ENCODE measurements around the gene NR5A1. TPM values are rescaled to one million over a fixed set of nuclear protein-coding genes. Genes with fewer than 3 reads are reported as not detected.

Gene NR5A1
- total RNA-seq, 1 donor from 2014 or later, result not detected

- Histone ChIP-seq H3K27me3 (ENCODE audit: low read depth) (peaks cover 41% of the 10 kb centered on the region), H3K4me1 (peaks cover 7% of the 10 kb centered on the region), H3K4me3 (no peak overlapping the region), H3K27ac (replicated peaks) (no peak overlapping the region), H3K36me3 (no peaks in the 10 kb centered on the region), H3K9me3 (replicated peaks) (peaks cover 8% of the 10 kb centered on the region)
- no peak for DNase-seq
- TF ChIP-seq CTCF (IDR thresholded peaks at IDR 0.05; ENCODE audit: borderline replicate concordance), result no peak
- intact Hi-C loops (cut with micrococcal nuclease), result no loop called here
These were observed 64.4 kb downstream of the NR5A1 start for GRCh38 chr9:124442826-124443225.

GRCh38 chr9:124442379-124442778 is 64.8 kb downstream of the NR5A1 start:
- TF ChIP-seq CTCF (IDR thresholded peaks at IDR 0.05; ENCODE audit: borderline replicate concordance), result no peak
- H3K27me3 ChIP-seq (ENCODE audit: low read depth), result peaks cover 39% of the 10 kb centered on the region
- intact Hi-C loops (cut with micrococcal nuclease), result no loop called here
- no peak overlapping the region for H3K27ac ChIP-seq (replicated peaks)
- peaks cover 3% of the 10 kb centered on the region for H3K4me1 ChIP-seq
- peaks cover 8% of the 10 kb centered on the region for H3K9me3 ChIP-seq (replicated peaks)
- DNase-seq, result no peak
- H3K4me3 ChIP-seq, result no peak overlapping the region
- no peaks in the 10 kb centered on the region for H3K36me3 ChIP-seq

GRCh38 chr9:124441291-124441690 is 65.9 kb downstream of the NR5A1 start:
- intact Hi-C loops (cut with micrococcal nuclease), result no loop called here
- H3K27ac ChIP-seq (replicated peaks), result no peak overlapping the region
- DNase-seq, result no peak

GRCh38 chr9:124440786-124441185 is 66.4 kb downstream of the NR5A1 start:
- Histone ChIP-seq H3K4me1 (no peaks in the 10 kb centered on the region), H3K36me3 (no peaks in the 10 kb centered on the region), H3K27ac (replicated peaks) (no peak overlapping the region), H3K4me3 (no peak overlapping the region), H3K27me3 (ENCODE audit: low read depth) (peaks cover 44% of the 10 kb centered on the region), H3K9me3 (replicated peaks) (peaks cover 8% of the 10 kb centered on the region)
- DNase-seq, result no peak
- intact Hi-C loops (cut with micrococcal nuclease), result no loop called here
- no peak for TF ChIP-seq CTCF (IDR thresholded peaks at IDR 0.05; ENCODE audit: borderline replicate concordance)

More at GRCh38 chr9:124441291-124441690, 65.9 kb downstream of the NR5A1 start:
- TF ChIP-seq CTCF (IDR thresholded peaks at IDR 0.05; ENCODE audit: borderline replicate concordance), result no peak
- Histone ChIP-seq H3K4me3 (no peak overlapping the region), H3K27me3 (ENCODE audit: low read depth) (peaks cover 39% of the 10 kb centered on the region), H3K4me1 (no peaks in the 10 kb centered on the region), H3K36me3 (no peaks in the 10 kb centered on the region), H3K9me3 (replicated peaks) (peaks cover 8% of the 10 kb centered on the region)

- Histone ChIP-seq H3K4me1 (no peaks in the 10 kb centered on the region), H3K27ac (replicated peaks) (no peak overlapping the region), H3K9me3 (replicated peaks) (peaks cover 8% of the 10 kb centered on the region), H3K27me3 (ENCODE audit: low read depth) (peaks cover 52% of the 10 kb centered on the region), H3K4me3 (no peak overlapping the region), H3K36me3 (no peaks in the 10 kb centered on the region)
- intact Hi-C loops (cut with micrococcal nuclease), result no loop called here
- no peak for DNase-seq
- TF ChIP-seq CTCF (IDR thresholded peaks at IDR 0.05; ENCODE audit: borderline replicate concordance), result no peak
These were observed 67.4 kb downstream of the NR5A1 start for GRCh38 chr9:124439686-124440243.

All from left ventricle myocardium inferior (tissue), 1 donor.